ENCODE data around the gene PCBP1. TPM values are rescaled to one million over a fixed set of nuclear protein-coding genes. Genes with fewer than 3 reads are reported as not detected.
"Not testable (repeated sequence)": the region's sequence is repeated elsewhere in the genome, so short reads cannot be mapped to it uniquely, and the experiment has no call there.

The PCBP1 gene
- total RNA-seq, 4 donors from 2014 or later = 103 to 189 (median 149) TPM

DNA sequence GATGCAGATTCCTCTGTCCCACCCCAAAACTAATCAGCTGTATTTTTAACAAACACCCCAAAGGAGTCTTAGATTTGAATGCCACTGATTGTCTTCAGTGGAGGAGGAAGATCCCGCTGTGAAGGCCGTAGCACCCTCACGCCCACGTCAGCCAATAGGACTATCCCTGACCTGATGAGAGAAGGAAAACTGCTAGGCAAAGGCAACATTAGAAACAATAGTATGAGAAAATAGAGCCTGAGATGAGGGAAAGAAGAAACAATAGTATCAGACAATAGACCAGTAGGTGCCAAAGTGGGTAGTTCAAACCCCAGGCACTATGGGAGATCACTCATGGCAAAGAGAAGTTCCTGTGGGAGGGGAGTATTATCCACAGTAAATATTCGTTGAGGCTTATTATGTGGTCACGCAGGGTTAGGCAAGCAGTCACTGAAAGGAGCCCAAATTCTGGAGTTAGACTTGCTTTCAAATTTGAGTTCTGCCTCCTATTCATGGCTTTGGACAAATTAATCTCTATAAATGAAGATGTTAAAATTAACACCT lies 2.8 kb downstream of the PCBP1 start:
- Histone ChIP-seq H3K27me3 (no peaks in the 10 kb centered on the region), H3K4me1 (peaks cover 10 to 39% (median 34%) of the 10 kb centered on the region in 4 donors), H3K36me3 (no peaks in the 10 kb centered on the region), H3K27ac (peak overlapping the region; percentile 97 to 100 (median 98)), H3K4me3 (peak overlapping the region in 1 of 4 donors; percentile 74), H3K9me3 (no peaks in the 10 kb centered on the region)
- DNase-seq = no peak
- TF ChIP-seq, protein P1, sequence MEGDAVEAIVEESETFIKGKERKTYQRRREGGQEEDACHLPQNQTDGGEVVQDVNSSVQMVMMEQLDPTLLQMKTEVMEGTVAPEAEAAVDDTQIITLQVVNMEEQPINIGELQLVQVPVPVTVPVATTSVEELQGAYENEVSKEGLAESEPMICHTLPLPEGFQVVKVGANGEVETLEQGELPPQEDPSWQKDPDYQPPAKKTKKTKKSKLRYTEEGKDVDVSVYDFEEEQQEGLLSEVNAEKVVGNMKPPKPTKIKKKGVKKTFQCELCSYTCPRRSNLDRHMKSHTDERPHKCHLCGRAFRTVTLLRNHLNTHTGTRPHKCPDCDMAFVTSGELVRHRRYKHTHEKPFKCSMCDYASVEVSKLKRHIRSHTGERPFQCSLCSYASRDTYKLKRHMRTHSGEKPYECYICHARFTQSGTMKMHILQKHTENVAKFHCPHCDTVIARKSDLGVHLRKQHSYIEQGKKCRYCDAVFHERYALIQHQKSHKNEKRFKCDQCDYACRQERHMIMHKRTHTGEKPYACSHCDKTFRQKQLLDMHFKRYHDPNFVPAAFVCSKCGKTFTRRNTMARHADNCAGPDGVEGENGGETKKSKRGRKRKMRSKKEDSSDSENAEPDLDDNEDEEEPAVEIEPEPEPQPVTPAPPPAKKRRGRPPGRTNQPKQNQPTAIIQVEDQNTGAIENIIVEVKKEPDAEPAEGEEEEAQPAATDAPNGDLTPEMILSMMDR (IDR thresholded peaks at IDR 0.05) = no peak
- TF ChIP-seq POLR2A (IDR thresholded peaks at IDR 0.05) (no peak), EP300 (IDR thresholded peaks at IDR 0.05; ENCODE audit: low read depth) (no peak), POLR2AphosphoS5 (IDR thresholded peaks at IDR 0.05) (no peak)
- 72 to 88% methylated on average over 4 to 6 of the region's 6 CpGs for WGBS, 2 donors (ENCODE audit: low coverage in 1 of 2)
- in situ Hi-C loops (cut with MboI; ENCODE audit: low pct_ligation_motif_present in 1 of 4, low pct_unique_long_range_greater_than_20kb in 1 of 4, low sequenced_read_pairs in 3 of 4) (loop anchor here in 1 of 4 donors (10.0 kb wide), 1 partner anchor 45 kb away; no protein-coding TSS in a partner anchor), intact Hi-C loops (cut with DNase I; ENCODE audit: low total_unique reads) (no loop called here)

DNA sequence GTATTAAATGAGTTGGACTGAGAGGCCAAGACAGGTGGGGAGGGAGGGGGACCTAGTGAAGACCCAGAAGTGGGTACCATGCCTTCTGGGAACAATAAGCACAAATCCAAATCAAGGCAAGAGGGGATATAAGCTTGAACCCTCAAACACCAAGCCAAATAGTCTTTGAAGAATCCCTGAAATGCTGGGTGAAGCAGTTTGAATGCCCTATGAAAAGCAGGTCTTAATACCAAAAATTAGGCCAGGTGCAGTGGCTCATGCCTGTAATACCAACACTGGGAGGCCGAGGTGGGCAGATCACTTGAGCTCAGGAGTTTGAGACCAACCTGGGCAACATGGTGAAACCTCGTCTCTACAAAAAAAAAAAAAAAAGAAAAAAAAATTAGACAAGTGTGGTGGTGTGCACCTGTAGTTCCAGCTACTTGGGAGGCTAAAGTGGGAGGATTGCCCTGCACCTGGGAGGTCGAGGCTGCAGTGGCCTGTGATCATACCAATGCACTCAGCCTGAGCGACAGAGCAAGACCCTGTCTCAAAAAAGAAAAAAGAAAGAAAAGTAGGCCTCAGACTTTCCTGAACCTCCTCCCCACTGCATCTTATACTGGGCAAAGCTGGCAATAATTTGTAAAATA lies 3.5 kb downstream of the PCBP1 start:
- H3K27me3 ChIP-seq = no peaks in the 10 kb centered on the region
- H3K36me3 ChIP-seq = no peaks in the 10 kb centered on the region
- H3K4me3 ChIP-seq = no peak overlapping the region
- H3K4me1 ChIP-seq = peaks cover 8 to 39% (median 34%) of the 10 kb centered on the region in 4 donors
- 88 to 93% methylated on average over 4 of the region's 4 CpGs for WGBS, 2 donors (ENCODE audit: low coverage in 1 of 2)
- TF ChIP-seq EP300 (IDR thresholded peaks at IDR 0.05; ENCODE audit: low read depth) (no peak), POLR2A (IDR thresholded peaks at IDR 0.05) (no peak), POLR2AphosphoS5 (IDR thresholded peaks at IDR 0.05) (no peak)
- TF ChIP-seq, protein P1 (IDR thresholded peaks at IDR 0.05) = no peak
- peak overlapping the region; percentile 97 to 100 (median 98) for H3K27ac ChIP-seq
- in situ Hi-C loops (cut with MboI; ENCODE audit: low pct_ligation_motif_present in 1 of 4, low pct_unique_long_range_greater_than_20kb in 1 of 4, low sequenced_read_pairs in 3 of 4) = no loop called here
- intact Hi-C loops (cut with DNase I; ENCODE audit: low total_unique reads) = no loop called here
- no peaks in the 10 kb centered on the region for H3K9me3 ChIP-seq
- no peak for DNase-seq

DNA sequence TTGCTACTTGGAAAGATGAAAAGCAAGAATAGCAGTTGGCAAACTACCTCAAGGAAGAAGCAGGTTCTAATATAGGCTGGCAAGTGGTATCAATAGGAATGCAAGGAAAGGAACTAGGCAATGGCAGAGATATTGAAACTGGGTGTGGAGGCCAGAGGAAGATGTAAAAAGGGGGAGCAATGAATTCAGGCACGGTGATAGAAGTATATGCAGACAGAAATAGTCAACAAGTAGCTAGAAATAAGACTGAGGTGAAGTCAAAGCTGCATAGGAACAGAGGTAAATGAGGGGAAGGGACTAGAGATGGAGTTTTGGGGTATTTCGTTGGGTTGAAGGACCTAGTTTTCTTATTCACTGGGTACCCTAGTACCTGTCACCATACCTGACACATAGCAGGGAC lies 4.1 kb downstream of the PCBP1 start:
- Histone ChIP-seq H3K4me1 (peaks cover 6 to 36% (median 28%) of the 10 kb centered on the region in 4 donors), H3K27ac (peak overlapping the region in 3 of 4 donors; percentile 5 to 22 (median 11))
- in situ Hi-C loops (cut with MboI; ENCODE audit: low pct_ligation_motif_present in 1 of 4, low pct_unique_long_range_greater_than_20kb in 1 of 4, low sequenced_read_pairs in 3 of 4) = no loop called here

DNA sequence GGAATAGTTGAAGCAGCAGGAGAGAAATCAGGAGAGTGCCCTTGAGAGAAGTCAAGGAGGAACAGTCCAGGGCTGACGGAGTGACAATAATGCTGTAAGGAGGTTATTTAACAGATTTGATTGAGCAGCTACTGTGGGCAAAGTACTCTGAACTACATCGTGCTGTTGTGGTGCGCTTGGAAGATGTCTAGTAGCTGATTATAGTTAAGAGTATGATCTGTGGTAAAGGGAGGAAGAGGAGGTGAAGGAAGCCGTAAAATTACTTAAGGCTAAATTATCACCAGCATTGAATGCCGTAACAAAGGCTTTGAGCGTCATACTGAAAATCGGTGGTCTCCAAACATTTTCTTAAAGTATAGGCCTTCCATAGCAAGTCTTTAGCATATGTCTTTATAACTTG lies 4.5 kb downstream of the PCBP1 start:
- H3K36me3 ChIP-seq = no peaks in the 10 kb centered on the region
- intact Hi-C loops (cut with DNase I; ENCODE audit: low total_unique reads) (no loop called here), in situ Hi-C loops (cut with MboI; ENCODE audit: low pct_ligation_motif_present in 1 of 4, low pct_unique_long_range_greater_than_20kb in 1 of 4, low sequenced_read_pairs in 3 of 4) (no loop called here)
- 73 to 92% methylated on average over 6 to 7 of the region's 7 CpGs for WGBS, 2 donors (ENCODE audit: low coverage in 1 of 2)
- no peaks in the 10 kb centered on the region for H3K27me3 ChIP-seq
- no peak for DNase-seq
- peaks cover 6 to 36% (median 28%) of the 10 kb centered on the region in 4 donors for H3K4me1 ChIP-seq
- H3K4me3 ChIP-seq = no peak overlapping the region
- no peaks in the 10 kb centered on the region for H3K9me3 ChIP-seq
- TF ChIP-seq POLR2A (IDR thresholded peaks at IDR 0.05) (no peak), POLR2AphosphoS5 (IDR thresholded peaks at IDR 0.05) (no peak), EP300 (IDR thresholded peaks at IDR 0.05; ENCODE audit: low read depth) (no peak)
- TF ChIP-seq, protein P1 (IDR thresholded peaks at IDR 0.05) = no peak
- H3K27ac ChIP-seq = peak overlapping the region in 2 of 4 donors; percentile 5 to 22

More for the DNA sequence above, 4.1 kb downstream of the PCBP1 start:
- WGBS, 2 donors (ENCODE audit: low coverage in 1 of 2) = 60 to 69% methylated on average over 2 of the region's 2 CpGs
- DNase-seq = no peak
- no peaks in the 10 kb centered on the region for H3K9me3 ChIP-seq
- no peak for TF ChIP-seq POLR2AphosphoS5 (IDR thresholded peaks at IDR 0.05)
- TF ChIP-seq, protein P1 (IDR thresholded peaks at IDR 0.05) = no peak
- no peak for TF ChIP-seq EP300 (IDR thresholded peaks at IDR 0.05; ENCODE audit: low read depth)
- no peak for TF ChIP-seq POLR2A (IDR thresholded peaks at IDR 0.05)
- no peak overlapping the region for H3K4me3 ChIP-seq
- no peaks in the 10 kb centered on the region for H3K36me3 ChIP-seq
- intact Hi-C loops (cut with DNase I; ENCODE audit: low total_unique reads) = no loop called here
- H3K27me3 ChIP-seq = no peaks in the 10 kb centered on the region

DNA sequence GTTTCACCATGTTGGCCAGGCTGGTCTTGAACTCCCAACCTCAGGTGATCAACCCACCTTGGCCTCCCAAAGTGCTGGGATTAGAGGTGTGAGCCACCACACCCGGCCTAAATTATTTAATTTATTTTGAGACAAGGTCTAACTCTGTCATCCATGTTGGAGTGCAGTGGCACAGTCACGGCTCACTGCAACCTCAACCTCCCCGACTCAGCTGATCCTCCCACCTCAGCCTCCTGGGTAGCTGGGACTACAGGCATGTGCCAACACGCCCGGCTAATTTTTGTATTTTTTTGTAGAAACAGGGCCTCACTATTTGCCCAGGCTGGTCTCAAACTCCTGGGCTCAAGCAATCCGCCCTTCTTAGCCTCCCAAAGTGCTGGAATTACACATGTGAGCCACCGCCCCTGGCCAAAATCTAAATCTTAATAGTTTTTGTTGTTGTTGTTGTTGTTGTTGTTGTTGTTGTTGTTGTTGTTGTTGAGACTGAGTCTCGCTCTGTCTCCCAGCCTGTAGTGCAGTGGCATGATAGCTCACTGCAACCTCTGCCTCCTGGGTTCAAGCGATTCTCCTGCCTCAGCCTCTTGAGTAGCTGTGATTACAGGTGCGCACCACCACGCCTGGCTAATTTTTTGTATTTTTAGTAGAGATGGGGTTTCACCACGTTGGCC lies 5.4 kb downstream of the PCBP1 start:
- H3K27ac ChIP-seq; in situ Hi-C loops (cut with MboI; ENCODE audit: low pct_ligation_motif_present in 1 of 4, low pct_unique_long_range_greater_than_20kb in 1 of 4, low sequenced_read_pairs in 3 of 4); DNase-seq; H3K4me3 ChIP-seq; H3K27me3 ChIP-seq; intact Hi-C loops (cut with DNase I; ENCODE audit: low total_unique reads); H3K9me3 ChIP-seq; H3K36me3 ChIP-seq: not testable (repeated sequence)
- H3K4me1 ChIP-seq = peaks cover 6 to 36% (median 28%) of the 10 kb centered on the region in 4 donors
- WGBS, 2 donors (ENCODE audit: low coverage in 1 of 2) = 88 to 91% methylated on average over 10 to 12 of the region's 12 CpGs

All from transverse colon (tissue), 4 donors.